ENCODE results near the gene DGKB. TPM values are rescaled to one million over a fixed set of nuclear protein-coding genes. Genes with fewer than 3 reads are reported as not detected.
A peak's percentile ranks its signal among the peaks of the same experiment; 100 is the strongest.

The DGKB gene
- total and polyA plus RNA-seq, 2 experiments from 2014 or later = 0.28 to 1.7 TPM

DNA sequence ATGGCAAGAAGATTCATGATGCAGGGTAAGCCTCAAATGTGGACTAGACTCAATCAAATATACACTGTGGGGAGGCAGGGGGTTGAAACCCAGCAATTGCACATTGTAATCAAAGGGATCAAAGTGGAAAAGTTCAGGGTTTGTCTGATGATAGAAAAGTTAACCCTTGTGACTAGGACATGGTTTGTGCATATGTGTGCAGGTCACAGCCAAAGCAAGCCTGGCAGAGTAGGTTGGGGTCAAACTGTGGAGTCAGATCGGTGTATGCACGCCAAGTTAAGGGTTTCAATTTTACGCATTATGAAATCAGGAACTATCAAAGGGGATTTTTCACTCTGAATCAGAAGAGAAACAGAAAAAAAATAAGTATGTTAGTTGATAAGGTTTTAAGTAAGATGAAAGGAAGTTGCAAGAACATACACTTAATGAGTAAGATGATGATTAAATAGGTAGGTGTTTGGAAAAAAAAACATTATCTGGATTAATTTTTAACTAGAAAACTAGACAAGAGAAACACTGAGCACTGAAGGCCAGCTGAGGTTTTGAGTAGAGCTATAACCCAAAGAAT lies 188.3 kb downstream of the DGKB start:
- Histone ChIP-seq H3K9me2 (replicated peaks; ENCODE audit: insufficient read depth) (no peaks in the 10 kb centered on the region), H3K4me3 (no peak overlapping the region), H3K79me2 (no peaks in the 10 kb centered on the region), H3K9me3 (ENCODE audit: low read depth) (no peaks in the 10 kb centered on the region), H3K4me1 (ENCODE audit: insufficient read depth) (no peaks in the 10 kb centered on the region), H4K20me1 (ENCODE audit: insufficient read depth, poor library complexity, severe bottlenecking) (no peaks in the 10 kb centered on the region), H3K27me3 (no peaks in the 10 kb centered on the region), H3K4me2 (no peak overlapping the region), H3K36me3 (replicated peaks; ENCODE audit: insufficient read depth, low read depth) (no peaks in the 10 kb centered on the region), H3K27ac (no peak overlapping the region), H2AFZ (no peak overlapping the region)
- 74% methylated on average over 3 of the region's 3 CpGs for WGBS (ENCODE audit: low lambda C conversion rate, missing lambda C conversion rate)
- no peak for DNase-seq (ENCODE audit: low spot score)
- TF ChIP-seq EZH2phosphoT487 (IDR thresholded peaks at IDR 0.05; ENCODE audit: low read depth, severe bottlenecking, unreplicated experiment) (no peak), EZH2 (IDR thresholded peaks at IDR 0.05; ENCODE audit: borderline replicate concordance) (no peak)
- TF ChIP-seq, protein P1, sequence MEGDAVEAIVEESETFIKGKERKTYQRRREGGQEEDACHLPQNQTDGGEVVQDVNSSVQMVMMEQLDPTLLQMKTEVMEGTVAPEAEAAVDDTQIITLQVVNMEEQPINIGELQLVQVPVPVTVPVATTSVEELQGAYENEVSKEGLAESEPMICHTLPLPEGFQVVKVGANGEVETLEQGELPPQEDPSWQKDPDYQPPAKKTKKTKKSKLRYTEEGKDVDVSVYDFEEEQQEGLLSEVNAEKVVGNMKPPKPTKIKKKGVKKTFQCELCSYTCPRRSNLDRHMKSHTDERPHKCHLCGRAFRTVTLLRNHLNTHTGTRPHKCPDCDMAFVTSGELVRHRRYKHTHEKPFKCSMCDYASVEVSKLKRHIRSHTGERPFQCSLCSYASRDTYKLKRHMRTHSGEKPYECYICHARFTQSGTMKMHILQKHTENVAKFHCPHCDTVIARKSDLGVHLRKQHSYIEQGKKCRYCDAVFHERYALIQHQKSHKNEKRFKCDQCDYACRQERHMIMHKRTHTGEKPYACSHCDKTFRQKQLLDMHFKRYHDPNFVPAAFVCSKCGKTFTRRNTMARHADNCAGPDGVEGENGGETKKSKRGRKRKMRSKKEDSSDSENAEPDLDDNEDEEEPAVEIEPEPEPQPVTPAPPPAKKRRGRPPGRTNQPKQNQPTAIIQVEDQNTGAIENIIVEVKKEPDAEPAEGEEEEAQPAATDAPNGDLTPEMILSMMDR (IDR thresholded peaks at IDR 0.05; ENCODE audit: poor library complexity) = no peak

DNA sequence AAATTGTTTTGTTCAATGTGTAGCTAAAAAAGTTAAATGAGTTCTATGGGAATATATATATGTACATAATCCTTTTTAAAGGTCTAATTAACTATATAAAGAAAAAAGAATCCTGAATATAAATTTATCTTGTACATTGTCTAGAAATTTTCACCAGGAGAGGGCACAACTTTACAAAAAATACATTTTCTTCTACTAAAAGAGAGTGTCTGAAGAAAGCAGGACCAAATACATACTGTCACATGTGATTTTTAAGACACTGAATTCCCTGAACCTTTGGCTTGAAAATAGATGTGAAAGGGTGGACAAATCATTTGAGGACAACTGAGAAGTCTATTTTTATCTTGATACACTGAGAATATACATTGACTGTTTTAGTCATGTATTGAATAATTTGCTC lies 204.3 kb downstream of the DGKB start:
- Histone ChIP-seq H4K20me1 (ENCODE audit: insufficient read depth, poor library complexity, severe bottlenecking) (no peaks in the 10 kb centered on the region), H3K4me1 (ENCODE audit: insufficient read depth) (no peaks in the 10 kb centered on the region), H3K4me2 (no peak overlapping the region), H3K36me3 (replicated peaks; ENCODE audit: insufficient read depth, low read depth) (no peaks in the 10 kb centered on the region), H3K27ac (no peak overlapping the region), H3K9me2 (replicated peaks; ENCODE audit: insufficient read depth) (no peaks in the 10 kb centered on the region), H3K79me2 (no peaks in the 10 kb centered on the region), H3K27me3 (no peaks in the 10 kb centered on the region), H3K4me3 (no peak overlapping the region), H2AFZ (no peak overlapping the region), H3K9me3 (ENCODE audit: low read depth) (no peaks in the 10 kb centered on the region)
- TF ChIP-seq EZH2 (IDR thresholded peaks at IDR 0.05; ENCODE audit: borderline replicate concordance) = no peak
- TF ChIP-seq, protein P1 (IDR thresholded peaks at IDR 0.05; ENCODE audit: poor library complexity) = peak; percentile 36
- no peak for DNase-seq (ENCODE audit: low spot score)

GRCh38 chr7:14697684-14698083 lies 204.9 kb downstream of the DGKB start:
- Histone ChIP-seq H3K27ac (no peak overlapping the region), H3K79me2 (no peaks in the 10 kb centered on the region), H2AFZ (no peak overlapping the region), H3K4me2 (no peak overlapping the region), H3K36me3 (replicated peaks; ENCODE audit: insufficient read depth, low read depth) (no peaks in the 10 kb centered on the region), H3K9me3 (ENCODE audit: low read depth) (no peaks in the 10 kb centered on the region), H3K4me3 (no peak overlapping the region), H3K9me2 (replicated peaks; ENCODE audit: insufficient read depth) (no peaks in the 10 kb centered on the region), H3K27me3 (no peaks in the 10 kb centered on the region), H4K20me1 (ENCODE audit: insufficient read depth, poor library complexity, severe bottlenecking) (no peaks in the 10 kb centered on the region), H3K4me1 (ENCODE audit: insufficient read depth) (no peaks in the 10 kb centered on the region)
- TF ChIP-seq, protein P1 (IDR thresholded peaks at IDR 0.05; ENCODE audit: poor library complexity) = no peak
- TF ChIP-seq EZH2phosphoT487 (IDR thresholded peaks at IDR 0.05; ENCODE audit: low read depth, severe bottlenecking, unreplicated experiment) (no peak), EZH2 (IDR thresholded peaks at IDR 0.05; ENCODE audit: borderline replicate concordance) (no peak)
- DNase-seq (ENCODE audit: low spot score) = no peak
